Stimulated activated CD4-positive, alpha-beta T cell treated with anti-CD3 and anti-CD28 coated beads, Interleukin-2, amount 100 ng/mL, for 48 hours (primary cell): ENCODE measurements around the gene EGF.
"Not testable (repeated sequence)": the region's sequence is repeated elsewhere in the genome, so short reads cannot be mapped to it uniquely, and the experiment has no call there.

Source experiments
- DNase-seq, 2 donors: peaks; one replicate each; pipeline ENCODE4 v3.0.0-alpha.2; 2020

EGF gene

GRCh38 chr4:109912706-109913595, at the start of gene EGF:
Gene EGF (plus strand): TSS chr4:109912883. CDS start chr4:109913336, 453 bp downstream.
- no peak for DNase-seq

- no peak for DNase-seq
These were observed 48.5 kb upstream of the EGF start for GRCh38 chr4:109864134-109864533.

- DNase-seq: no peak
These were observed 42.6 kb upstream of the EGF start for GRCh38 chr4:109870061-109870460.

GRCh38 chr4:109872065-109872464, 40.6 kb upstream of the EGF start:
- DNase-seq: no peak

GRCh38 chr4:109872950-109873656, 39.6 kb upstream of the EGF start:
- no peak for DNase-seq

GRCh38 chr4:109873791-109874514, 38.7 kb upstream of the EGF start:
- no peak for DNase-seq

GRCh38 chr4:109875106-109875505, 37.6 kb upstream of the EGF start:
- no peak for DNase-seq

GRCh38 chr4:109875553-109875952, 37.1 kb upstream of the EGF start:
- DNase-seq: not testable (repeated sequence)

GRCh38 chr4:109876634-109877265, 35.9 kb upstream of the EGF start:
- DNase-seq: no peak

GRCh38 chr4:109877400-109877799, 35.3 kb upstream of the EGF start:
- no peak for DNase-seq

GRCh38 chr4:109878355-109878754, 34.3 kb upstream of the EGF start:
- DNase-seq: no peak

- no peak for DNase-seq
These were observed 33.6 kb upstream of the EGF start for GRCh38 chr4:109879081-109879480.

- no peak for DNase-seq
These were observed 32.9 kb upstream of the EGF start for GRCh38 chr4:109879636-109880314.

- DNase-seq: no peak
These were observed 26.4 kb upstream of the EGF start for GRCh38 chr4:109886303-109886702.

- DNase-seq: no peak
These were observed 25.6 kb upstream of the EGF start for GRCh38 chr4:109887071-109887470.

- DNase-seq: no peak
These were observed 22.6 kb upstream of the EGF start for GRCh38 chr4:109890076-109890475.

- no peak for DNase-seq
These were observed 10.0 kb upstream of the EGF start for GRCh38 chr4:109902559-109903251.

GRCh38 chr4:109908731-109909130, 4.0 kb upstream of the EGF start:
- DNase-seq: no peak

GRCh38 chr4:109910256-109910655, 2.4 kb upstream of the EGF start:
- DNase-seq: no peak

GRCh38 chr4:109913596-109914241, 1.0 kb downstream of the EGF start:
- no peak for DNase-seq

- DNase-seq: no peak
These were observed 1.6 kb downstream of the EGF start for GRCh38 chr4:109914322-109914721.
